ENCODE data around the gene NREP. TPM values are rescaled to one million over a fixed set of nuclear protein-coding genes. Genes with fewer than 3 reads are reported as not detected.

The NREP gene
- total RNA-seq, 1 experiment from 2014 or later, result 90.5 TPM

DNA sequence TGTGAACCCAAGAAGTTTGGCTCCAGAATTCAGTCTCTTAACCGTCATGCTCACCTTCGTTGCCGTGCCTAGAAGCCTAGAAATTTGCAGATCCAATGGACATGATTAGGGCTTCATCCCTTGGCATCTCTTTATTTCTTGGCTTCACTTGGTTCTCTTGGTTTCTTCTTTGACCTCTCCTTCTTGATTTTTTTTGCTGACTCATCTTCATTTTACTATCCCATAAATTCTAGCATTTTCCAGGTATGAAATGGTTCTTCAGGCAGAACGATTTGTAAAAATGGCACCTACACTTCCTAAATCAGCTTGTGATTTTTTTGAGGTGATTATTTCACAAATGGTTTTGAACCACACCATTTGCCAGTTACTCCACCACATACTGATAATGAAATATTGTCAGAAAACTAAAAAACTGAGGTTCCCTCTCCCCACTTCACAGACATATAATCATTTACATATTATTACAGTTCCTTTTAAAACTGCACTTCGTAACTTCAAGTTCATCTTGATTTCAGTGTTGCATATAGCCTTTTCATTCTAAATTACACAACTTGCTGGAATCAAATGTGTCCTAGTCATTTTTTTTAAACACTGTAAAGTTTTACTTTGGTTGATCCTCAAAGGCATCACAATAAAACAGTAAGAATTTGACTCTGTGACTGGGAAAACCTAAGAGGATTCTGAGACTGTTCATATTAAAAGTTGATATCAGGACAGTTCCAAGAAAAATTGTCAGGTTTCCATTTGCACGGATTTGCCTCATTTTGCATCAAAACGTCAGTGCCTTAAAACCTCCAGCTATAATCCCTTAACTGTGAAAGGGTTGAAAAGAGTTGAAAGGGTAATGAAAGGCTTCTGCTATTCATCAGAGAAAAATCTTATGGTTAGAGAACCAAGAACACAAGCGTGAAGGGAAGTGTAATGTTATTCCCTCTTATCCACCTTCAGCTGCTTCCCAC, 8.9 kb upstream of the NREP start:
- DNase-seq (ENCODE audit: low read depth), result no peak

DNA sequence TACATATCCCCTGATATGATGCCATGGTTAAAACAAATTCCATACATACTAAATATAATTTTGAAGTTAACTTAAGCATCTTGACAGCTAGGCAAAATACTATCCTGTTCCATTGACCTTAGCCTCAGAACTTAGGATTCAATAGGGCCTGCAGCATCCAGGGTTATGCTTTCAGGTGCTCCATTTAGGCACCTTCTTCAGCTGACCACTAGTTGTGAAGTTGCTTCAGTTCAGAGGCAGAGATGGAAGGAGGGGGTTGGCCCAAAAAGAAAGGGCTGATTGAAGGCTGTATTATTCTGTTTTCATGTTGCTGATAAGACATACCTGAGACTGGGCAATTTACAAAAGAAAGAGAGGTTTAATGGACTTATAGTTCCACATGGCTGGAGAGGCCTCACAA, 7.0 kb upstream of the NREP start:
- no peak for DNase-seq (ENCODE audit: low read depth)

DNA sequence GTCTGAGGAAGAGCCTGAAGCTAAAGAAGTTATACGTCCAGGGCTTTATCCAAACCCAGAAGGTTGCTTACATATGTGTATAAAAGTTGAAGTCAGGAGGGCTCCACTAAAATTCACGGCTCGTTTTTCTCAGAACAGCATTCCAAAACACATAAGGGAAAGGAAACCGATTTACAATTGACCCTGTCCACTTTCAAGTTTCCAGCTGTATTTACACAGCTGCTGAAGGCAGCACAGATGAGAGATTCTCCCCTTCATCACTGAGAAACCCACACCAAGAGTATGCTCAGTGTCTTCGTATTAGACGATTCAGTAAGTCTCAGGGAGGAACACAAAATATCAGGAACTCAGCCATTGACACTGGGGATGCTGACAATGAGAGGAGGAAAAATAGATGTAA, 5.9 kb upstream of the NREP start:
- peak; percentile 84 for DNase-seq (ENCODE audit: low read depth)

DNA sequence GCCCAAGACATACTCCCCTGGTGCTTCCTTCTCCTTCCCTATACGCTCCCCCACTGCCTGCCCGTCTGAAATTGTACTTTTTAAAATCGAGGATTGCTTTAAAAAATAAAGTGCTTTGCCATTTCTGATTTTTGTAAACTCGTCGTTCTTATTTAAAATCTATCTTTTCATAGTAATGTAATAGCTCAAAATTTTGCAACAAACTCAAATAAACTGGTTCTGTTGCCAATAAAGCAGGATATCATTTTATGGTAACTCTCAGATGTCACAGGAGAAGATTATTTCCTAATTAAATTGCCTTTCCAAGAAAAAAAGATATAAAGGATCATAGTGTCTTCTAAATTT, 1.3 kb upstream of the NREP start:
- no peak for DNase-seq (ENCODE audit: low read depth)

DNA sequence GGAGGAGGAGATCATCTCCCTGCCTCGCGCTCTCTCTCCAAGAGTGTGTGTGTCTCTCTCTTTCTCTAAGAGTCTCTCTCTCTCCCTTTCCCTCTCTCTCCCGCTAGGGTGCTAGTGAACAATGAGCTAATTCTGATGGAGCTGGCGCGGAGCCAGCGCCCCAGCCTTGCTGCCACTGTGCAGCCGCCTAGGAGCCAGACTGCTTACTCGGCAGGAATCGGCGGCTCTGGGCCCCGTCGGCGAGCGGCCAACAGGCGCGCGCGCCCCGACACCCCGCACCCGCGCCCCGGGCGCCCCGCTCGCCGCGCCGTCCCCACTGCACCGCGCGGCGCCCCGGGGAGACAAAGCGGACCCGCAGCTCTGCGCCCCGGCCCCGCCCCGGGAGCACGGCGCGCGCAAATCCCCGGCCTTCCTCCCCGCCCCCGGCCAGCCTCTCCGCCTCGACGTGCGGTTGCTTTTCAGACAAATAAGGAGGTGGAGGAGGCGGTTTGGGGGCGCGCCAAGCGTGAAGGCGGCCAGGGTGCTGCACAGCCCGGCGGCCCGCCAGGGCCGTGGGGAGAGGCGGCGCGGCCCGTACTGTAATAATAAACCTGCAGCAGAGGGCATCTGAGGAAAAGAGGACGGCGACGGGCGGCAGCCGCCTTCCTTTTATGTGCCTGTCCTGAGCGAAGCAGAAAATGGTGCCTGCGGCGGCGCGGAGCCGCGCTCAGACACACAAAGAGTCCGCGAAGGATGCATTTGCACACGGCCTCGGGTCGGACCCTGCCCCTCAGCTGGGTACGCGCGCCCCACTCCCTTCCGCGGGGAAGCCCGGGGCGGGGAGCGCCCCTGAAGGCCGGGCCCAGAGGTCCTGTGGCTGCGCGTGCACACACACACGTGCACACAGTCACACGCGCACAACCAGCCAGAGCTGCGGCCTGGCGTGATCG, 625 bp upstream of the NREP start:
- peak; percentile 98 for DNase-seq (ENCODE audit: low read depth)

DNA sequence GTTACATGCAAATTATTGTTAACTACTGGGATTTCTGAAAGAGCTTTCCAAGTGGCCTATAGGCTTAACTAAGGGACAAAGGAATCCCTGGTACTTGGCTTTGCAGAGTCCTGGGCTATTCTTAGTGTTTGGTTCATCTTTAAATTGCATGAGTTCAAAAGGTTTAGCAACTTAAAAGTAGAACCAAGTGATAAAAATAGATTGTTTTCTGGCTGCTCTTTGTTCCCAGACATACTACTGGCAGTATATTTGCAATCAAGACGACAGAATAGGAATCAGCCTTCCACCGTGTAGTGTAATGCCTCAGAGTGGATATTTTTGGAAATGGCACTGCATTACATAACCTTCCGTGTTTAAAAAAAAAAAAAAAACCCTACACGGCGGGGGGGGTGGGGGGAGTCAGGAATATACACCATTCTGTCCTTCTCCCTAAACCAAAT, 1.0 kb downstream of the NREP start:
- DNase-seq (ENCODE audit: low read depth), result peak; percentile 70

DNA sequence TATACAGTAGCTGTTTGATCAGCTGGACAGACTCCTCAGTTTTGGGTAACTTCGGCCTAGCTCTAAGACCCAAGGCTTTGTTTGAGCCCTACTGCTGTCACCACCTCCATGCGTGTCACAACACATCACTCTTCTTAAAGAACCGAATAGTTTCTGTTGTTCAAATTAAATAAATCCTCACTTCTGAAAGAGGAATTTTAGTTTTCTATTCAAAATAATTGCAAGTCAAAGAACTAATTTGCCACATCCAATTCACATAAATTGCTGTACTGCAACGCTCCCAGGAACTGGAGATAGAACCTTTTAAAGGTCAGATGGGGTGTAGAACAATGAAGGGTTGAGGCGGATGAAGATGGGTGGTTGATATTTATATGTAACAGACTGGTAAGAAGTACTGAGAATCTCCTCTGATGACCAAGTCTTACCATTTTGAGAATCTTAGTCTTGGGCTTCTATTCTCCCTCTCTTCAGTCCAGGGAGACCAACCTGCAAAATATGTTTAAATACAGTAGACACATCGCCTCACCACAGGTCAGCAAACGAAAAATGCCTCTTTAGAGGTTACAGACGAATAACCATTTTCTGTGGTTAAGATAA, 1.6 kb downstream of the NREP start:
- DNase-seq (ENCODE audit: low read depth), result no peak

DNA sequence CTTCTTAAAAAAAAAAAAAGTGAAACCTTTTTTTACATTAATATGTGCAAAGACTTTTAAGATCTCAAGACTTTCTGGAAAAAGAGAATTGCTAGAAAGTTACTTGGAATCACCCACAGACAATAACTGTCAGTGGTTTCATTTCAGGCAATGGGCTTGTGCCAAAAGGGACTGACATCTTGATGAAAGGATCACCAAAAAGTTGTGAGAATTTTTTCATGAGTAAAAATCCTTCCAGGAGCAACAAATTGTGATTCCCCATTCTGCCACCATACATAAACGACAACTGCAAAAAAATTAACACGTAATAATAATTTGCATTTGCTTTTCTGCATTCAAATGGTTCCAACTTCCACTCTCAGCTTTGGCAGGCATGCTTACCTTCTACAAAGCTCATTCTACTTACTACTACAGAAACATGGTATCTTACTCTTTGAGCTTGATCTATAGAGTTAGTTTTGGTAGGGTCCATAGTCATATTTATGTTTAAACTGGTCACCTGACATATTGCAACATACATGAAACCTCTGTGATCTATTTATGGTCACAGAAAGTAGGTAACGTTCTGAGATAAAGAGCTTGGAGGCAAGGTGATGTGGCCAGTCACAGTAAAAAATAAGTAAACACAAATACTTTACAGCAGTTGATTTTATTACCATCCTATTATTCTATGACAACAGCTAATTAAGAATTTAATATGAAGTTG, 3.0 kb downstream of the NREP start:
- no peak for DNase-seq (ENCODE audit: low read depth)

DNA sequence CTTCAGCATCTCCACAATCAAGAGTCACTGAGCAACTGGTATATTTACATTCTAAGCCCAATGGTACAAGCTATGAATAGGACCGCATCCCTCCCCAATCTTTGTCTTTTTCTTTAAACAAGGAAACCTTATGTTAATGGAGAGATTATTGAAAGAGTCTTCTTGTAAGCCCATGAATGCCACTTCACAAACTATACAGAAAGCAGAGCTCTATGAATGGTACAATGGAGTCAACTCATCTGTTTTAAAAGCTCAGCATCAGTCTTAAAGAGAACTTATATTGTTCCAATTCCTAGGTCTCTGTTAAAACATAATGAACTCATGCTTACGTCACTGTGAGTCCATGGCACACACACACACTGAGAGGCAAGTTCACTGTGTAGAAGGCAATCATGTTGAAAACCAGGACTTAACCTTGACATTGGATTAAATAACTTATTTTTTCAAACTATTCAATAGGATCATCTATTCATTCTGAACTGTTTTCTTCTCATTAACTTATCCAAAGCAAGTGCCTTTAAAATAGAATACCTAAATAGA, 4.5 kb downstream of the NREP start:
- DNase-seq (ENCODE audit: low read depth), result no peak

DNA sequence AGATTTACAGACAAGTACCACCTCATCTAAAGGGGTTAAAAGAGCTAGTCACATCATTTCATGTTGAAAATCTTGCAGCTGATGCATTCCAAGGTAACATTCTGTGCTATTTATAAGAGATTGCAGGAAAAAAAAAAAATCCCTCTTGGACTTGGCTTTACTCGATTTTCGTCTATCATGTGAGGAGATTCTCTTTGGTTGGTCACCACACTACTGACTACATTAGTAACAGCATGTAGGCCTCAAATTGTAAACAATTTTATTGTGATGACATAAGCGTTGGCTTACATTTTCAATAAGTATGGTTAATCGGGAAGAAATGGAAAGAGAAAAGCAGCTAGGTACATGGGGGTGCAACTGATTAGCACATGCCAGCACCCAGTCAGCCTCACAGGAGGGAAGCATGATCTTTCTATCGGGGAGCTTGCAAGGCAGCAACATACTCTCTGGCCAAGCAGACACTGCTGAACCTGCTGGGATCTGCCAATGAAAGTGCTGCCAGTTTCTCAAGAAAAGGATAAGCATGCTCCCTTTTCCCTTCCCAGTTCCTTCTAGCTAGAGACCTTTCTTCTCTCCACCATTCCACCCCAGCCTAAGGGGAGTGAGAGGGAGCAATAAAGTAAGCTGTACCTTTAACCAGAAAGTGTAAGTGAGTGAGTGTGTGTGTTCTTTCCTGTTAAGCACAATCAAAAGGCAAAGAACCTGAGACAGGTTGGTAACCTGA, 7.5 kb downstream of the NREP start:
- no peak for DNase-seq (ENCODE audit: low read depth)

DNA sequence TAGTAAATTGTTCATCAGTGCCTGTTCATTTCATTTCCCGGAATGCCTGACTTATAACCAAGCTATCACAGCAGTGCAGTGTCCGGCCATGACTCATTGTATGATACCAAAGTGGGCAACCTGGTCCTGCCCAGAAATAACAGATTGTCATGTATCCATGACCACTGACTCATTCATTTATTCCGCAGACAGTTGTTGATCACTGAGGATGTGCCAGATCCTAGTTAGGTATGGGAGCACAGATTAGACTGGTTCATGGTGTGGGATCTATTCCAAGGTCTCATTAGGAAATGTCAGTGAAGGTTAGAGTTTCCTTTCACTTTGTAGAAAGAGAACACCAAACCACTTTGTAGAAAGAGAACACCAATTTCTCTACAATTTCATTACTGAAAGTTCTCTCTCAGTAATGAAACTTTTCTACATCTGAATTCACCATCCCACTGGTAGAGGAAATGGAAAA, 8.7 kb downstream of the NREP start:
- peak; percentile 99 for DNase-seq (ENCODE audit: low read depth)

DNA sequence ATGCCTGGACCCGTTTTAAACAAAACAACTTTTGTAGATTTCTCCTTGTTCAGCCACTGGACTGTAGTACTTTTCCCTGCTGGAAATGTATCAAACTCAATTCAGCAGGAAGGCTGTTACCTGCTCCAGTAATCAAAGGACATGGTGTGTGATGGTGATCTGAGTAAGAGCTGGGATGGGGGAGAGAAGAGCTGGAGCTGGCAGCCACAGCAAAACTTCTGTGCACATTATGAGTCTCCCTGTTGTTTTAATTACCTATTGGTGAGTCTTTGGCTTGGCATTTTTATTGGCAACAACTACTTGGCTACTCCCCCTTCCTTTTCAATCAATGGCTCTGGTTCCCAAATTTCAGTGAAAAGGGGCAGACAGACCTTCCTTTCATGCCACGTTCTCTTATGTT, 9.7 kb downstream of the NREP start:
- peak; percentile 52 for DNase-seq (ENCODE audit: low read depth)

DNA sequence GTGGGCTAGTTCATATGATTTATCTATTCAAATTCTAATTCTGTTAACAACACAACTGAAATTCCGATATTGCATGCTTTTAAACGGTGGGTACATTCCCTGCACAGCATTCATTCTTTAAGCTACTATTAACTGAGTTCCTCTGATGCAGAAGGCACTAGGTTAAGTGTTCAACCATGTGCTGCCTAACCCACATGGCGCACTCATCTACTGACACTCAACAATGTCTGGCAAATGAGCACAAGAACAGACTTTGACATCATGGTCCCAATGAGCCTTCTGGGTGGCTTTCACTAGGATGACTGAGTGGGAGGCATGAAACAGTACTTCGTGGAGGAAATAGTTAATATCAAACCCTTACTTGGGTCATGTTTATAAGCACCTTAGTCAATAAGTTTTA, 10.2 kb downstream of the NREP start:
- DNase-seq (ENCODE audit: low read depth), result no peak

DNA sequence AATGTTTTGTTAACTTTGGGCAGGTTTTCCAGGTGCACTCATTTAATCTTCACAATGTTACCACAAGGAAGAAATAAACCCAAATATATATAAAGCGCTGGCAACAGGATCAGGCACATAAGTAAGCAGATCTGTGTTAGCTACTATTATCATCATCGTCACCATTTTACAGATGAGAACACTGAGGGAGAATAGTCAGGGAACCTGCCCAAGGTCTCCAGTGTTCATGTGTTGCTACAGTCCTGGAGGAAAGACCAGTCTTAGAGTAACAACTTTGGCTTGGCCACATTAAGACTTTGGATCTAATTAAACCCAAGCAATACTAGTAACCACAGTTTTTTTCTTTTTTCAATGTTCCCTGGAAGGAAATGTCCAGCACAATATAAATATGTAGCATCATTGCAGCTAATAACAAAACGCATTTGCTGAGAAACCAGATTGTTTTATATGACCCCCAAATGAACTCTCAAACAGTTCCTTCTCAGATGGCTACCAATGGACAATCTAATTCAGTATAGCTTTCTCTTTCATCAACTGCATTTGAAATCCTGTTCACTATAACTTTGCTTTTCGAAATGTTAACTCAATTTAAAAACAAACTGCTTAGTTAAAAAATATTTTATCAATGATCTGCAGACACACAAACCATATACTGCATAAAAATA, 11.8 kb downstream of the NREP start:
- no peak for DNase-seq (ENCODE audit: low read depth)

DNA sequence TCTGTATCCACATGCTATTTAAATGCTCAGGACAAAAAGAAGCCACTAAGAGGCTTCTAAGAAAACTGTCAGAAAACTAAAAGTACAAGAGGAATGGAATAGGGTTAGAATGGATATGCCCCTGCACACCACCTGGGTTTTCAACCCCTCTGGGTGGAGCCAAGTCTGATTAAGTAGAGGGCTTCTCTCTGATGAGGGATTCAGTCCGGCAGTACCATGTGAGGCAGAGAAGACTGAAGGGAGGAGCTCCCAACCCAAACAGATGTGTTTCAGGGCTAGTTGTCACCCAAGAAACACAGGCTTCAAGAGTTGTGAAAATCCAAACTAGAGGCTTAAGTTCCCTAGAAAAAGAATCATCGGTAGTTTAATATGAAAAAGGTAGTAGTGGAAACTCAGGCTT, 12.5 kb downstream of the NREP start:
- no peak for DNase-seq (ENCODE audit: low read depth)

DNA sequence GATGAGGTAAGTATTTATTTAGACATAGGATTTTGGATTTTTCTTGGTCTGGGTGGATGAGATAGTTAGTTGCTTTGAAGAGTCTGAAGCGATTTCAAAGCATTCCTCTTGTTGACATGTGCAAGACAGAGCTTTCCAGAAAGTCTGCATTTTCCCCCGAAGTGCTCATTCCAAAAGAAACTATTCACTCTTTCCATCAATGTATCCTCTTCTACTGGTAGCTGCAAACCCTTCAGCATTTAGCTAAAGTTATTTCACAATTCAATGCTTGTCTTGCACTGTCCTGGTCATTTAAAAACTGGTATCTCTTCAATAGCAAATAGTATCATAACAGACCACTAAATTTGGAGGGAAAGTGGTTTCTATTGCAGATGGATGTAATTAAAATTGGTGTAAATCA, 13.0 kb downstream of the NREP start:
- DNase-seq (ENCODE audit: low read depth), result no peak

DNA sequence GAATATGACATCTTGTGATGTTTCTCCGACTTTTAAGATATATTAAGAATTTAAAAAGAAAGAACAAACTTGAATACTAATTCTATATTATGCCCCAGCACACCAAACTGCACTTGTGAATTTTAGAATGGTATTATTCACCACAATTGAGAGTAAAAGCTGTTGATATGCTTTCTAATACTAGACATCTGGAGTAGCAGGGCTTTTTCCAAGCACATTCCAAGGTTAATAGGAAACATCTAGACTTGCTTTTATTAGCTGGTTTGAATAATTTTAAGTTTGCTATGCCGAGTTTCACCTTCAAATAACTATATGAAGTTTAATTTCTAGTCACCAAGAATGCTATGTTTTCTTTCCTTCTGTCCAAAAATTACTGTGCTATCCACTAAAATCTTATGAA, 13.5 kb downstream of the NREP start:
- no peak for DNase-seq (ENCODE audit: low read depth)

DNA sequence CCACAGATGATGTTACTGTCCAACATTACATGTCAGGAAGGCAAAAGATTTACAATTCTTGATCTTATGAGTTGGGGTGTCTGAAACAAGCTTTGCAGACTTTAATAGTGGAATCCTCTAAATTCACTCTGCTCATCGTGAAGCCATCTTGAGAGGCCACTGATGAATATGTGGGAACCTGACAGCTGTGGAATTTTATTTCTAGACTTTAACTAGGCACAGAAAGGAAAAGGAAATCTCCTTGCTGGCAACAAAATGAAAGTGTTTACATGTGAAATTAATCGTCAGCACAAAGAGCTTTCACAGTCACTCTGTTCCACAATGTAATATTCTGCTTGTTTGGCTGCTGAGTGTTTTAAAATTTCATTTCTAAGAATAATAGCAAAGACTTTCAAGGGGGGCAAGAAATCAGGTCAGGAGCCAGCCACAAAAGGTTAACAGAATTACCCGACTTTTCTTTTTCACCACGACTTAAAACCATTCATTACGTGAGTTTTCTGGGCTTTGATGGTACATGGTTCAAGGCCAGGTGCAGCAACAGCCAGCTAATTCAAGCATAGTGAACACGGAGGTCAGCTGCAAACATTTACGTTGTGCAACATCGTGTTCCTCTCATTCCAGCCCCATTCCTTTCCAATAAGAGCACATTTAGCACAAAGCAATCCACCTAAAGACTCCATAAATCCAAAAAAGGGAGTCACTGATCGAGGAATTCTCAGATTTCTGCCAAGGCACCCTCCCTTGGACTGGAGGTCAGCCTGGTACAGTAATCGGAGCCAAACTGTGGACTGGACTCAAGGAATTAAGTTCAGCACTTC, 14.6 kb downstream of the NREP start:
- DNase-seq (ENCODE audit: low read depth), result peak; percentile 85

DNA sequence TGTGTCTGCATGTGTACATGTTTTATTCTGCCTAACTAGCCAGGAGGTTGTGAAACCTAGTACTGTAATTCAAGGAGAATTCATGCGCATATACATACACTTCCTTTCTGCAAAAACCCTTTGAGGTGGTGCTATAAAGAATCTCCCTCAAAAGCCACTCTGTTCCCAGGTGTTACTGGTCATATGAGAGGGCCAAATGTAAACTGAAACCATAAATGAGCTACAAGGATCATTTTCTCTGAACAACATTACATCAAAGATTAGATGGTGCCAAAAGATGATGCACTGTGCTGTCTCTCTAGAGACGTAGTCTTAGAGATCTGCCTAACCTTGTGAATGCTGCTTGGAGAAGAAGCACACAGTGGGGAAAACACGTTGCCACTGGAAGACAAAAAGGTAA, 15.7 kb downstream of the NREP start:
- DNase-seq (ENCODE audit: low read depth), result no peak

Measured in LHCN-M2 (cell line).